HUES6 (cell line): Measurements from ENCODE around the gene RASGRP2.

Experiments
- H3K27ac ChIP-seq: 2 replicates; pipeline ENCODE4 v1.7.0; 2013; ENCODE audit warnings: low read depth, mild to moderate bottlenecking, low read length, inconsistent platforms
- H3K27me3 ChIP-seq: 2 replicates; pipeline ENCODE4 v1.6.1; 2013; ENCODE audit warnings: low read length; ENCODE audit not compliant: control insufficient read depth, insufficient read depth
- H3K36me3 ChIP-seq: 2 replicates; pipeline ENCODE4 v1.6.1; 2013; ENCODE audit warnings: low read length; ENCODE audit not compliant: control insufficient read depth, insufficient read depth
- H3K4me1 ChIP-seq: 2 replicates; pipeline ENCODE4 v1.6.1; 2013; ENCODE audit warnings: low read length; ENCODE audit not compliant: control insufficient read depth, insufficient read depth
- H3K4me3 ChIP-seq: 2 replicates; pipeline ENCODE4 v1.5.1; 2013; ENCODE audit warnings: low read depth, low read length
- H3K9ac ChIP-seq: one replicate; pipeline ENCODE4 v1.6.1; 2013; ENCODE audit warnings: mild to moderate bottlenecking, low read length
- H3K9me3 ChIP-seq: 2 replicates; pipeline ENCODE4 v1.6.1; 2013; ENCODE audit warnings: low read depth, low read length; ENCODE audit not compliant: control insufficient read depth, insufficient read depth

The RASGRP2 gene

GRCh38 chr11:64760759-64761420 is 16.9 kb upstream of the RASGRP2 start:
- H3K27me3 ChIP-seq = no peaks in the 10 kb centered on the region
- H3K4me1 ChIP-seq = peaks cover 62% of the 10 kb centered on the region
- no peak overlapping the region for H3K4me3 ChIP-seq
- no peak overlapping the region for H3K27ac ChIP-seq
- H3K9me3 ChIP-seq = no peaks in the 10 kb centered on the region
- H3K9ac ChIP-seq = no peak overlapping the region
- peaks cover 28% of the 10 kb centered on the region for H3K36me3 ChIP-seq

DNA sequence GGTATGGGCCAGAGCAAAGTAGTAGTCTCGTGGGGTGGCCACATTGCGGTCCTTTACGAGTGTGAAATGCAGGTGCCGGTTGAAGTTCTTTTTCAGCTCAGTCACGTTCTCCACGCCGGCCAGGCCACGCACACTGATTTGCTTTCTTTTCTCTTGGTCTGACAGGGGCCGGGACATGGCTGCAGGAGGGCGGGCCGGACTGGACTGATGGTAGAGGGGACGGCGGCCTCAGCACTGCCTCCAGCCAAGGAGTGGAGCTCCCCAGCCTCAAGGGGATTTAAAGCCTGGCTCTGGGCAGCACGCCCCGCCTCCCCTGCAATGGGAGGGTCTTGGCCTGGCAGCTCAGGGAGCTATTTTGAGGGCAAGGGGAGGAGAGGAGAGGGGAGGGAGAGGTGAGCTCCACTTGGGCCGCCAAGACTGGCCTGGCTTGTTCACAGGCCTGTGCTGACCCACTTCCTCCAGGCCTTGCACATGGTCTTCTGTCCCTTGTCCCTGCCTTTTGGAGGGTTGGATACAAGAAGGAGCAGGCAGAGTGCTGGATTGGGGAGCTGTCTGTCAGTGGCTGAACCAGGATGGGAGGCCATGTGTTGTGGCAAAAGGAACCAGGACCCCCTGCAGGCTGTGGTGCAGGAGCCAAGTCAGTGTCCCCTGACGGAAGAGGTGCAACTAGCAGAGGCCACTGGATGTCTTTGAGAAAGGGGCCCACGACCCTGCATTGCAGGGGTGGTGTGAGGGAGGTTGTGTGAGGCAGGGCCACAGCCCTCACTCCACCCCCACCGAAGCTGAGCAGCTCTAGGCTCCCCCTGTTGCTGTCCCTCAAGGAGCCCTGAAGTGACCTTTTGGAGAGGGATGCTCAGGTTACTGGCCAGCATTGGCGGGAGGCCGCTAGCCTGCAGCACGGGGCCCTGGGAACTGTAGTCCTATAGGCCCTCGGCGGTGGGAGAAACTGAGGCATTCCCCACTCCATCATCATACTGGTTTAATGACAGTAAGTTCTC is 16.1 kb upstream of the RASGRP2 start, which contains the start of gene PYGM:
Gene PYGM (minus strand): TSS at position 253 of the 998 bp plus-strand sequence. CDS start 76 bp downstream, at position 177.
- H3K4me3 ChIP-seq = no peak within 1 kb of the TSS

DNA sequence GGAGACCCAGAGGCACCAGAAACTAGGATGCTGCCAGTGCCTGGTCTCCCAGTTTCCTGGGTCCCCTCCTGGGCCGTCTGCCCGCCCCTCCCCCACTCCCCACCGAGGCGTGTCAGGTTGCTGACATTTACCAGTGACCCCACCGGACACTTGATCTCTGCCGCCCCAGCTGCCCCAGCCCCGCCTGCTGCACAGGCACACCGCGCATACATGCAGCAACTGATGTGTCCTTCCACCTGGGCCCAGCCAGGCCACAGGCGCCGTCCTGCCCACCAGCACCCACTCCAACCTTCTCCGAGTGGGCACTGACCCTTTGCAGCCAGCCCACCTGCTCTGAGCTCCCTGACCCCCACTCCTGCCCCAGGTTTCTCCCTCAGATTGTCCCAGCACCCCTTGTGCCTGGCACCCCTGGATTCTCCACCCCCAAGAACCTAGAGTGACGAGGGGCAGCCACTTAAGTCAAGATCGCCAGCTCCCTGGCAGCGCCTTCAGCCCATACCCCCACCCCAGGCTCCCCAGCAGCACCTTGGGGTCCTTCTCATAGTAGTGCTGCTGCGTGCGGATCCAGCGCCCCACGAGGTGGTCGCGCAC is 15.3 kb upstream of the RASGRP2 start:
- Histone ChIP-seq H3K9me3 (no peaks in the 10 kb centered on the region), H3K9ac (no peak overlapping the region), H3K4me3 (no peak overlapping the region), H3K36me3 (peaks cover 12% of the 10 kb centered on the region), H3K4me1 (peaks cover 52% of the 10 kb centered on the region), H3K27ac (no peak overlapping the region), H3K27me3 (no peaks in the 10 kb centered on the region)

More for the DNA sequence above, 16.1 kb upstream of the RASGRP2 start, which contains the start of gene PYGM:
- H3K9me3 ChIP-seq = no peaks in the 10 kb centered on the region
- peak within 1 kb of the TSS; percentile 34 for H3K9ac ChIP-seq
- peaks cover 56% of the 10 kb centered on the region for H3K4me1 ChIP-seq
- peaks cover 20% of the 10 kb centered on the region for H3K36me3 ChIP-seq
- H3K27ac ChIP-seq = no peak within 1 kb of the TSS
- no peaks in the 10 kb centered on the region for H3K27me3 ChIP-seq

DNA sequence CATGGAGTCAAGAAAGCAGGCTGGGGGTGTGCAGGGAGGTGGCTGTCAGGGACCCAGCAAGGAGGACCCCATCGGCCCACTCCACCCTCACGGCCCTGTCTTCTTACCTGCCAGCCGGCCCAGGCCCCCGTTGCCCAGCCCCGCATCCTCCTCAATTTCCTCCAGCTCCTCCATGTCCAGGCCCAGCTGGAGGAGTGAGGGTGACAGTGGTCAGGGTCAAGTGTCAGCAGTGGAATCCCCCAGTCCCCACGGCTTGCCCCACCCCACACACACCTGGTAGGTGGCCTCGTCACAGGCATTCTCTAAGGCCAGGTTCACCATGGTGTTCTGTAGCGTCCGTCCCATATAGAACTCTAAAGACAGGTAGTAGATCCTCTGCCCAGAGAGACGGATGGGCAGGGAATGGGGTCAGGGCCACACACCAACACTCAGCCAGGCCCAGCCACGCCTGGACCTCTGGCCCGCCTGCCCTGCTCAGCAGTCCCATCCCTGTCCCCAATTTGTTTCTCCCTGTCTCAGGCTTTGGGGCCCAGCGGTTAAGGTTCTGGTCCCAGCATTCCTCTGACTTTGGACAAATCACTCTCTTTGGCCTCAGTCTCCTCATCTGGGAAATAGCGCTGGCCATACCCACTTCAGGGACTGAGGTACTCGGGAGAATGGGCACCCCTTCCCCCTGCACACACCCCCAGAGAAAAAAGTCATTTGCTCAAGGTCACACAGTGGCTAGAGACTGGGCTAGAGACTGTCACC is 14.6 kb upstream of the RASGRP2 start:
- H3K36me3 ChIP-seq = peaks cover 5% of the 10 kb centered on the region; the same call in 1 of the 2 replicates
- no peak overlapping the region for H3K4me3 ChIP-seq
- H3K4me1 ChIP-seq = peaks cover 45% of the 10 kb centered on the region
- H3K27me3 ChIP-seq = no peaks in the 10 kb centered on the region
- H3K9ac ChIP-seq = no peak overlapping the region
- no peaks in the 10 kb centered on the region for H3K9me3 ChIP-seq
- H3K27ac ChIP-seq = no peak overlapping the region

DNA sequence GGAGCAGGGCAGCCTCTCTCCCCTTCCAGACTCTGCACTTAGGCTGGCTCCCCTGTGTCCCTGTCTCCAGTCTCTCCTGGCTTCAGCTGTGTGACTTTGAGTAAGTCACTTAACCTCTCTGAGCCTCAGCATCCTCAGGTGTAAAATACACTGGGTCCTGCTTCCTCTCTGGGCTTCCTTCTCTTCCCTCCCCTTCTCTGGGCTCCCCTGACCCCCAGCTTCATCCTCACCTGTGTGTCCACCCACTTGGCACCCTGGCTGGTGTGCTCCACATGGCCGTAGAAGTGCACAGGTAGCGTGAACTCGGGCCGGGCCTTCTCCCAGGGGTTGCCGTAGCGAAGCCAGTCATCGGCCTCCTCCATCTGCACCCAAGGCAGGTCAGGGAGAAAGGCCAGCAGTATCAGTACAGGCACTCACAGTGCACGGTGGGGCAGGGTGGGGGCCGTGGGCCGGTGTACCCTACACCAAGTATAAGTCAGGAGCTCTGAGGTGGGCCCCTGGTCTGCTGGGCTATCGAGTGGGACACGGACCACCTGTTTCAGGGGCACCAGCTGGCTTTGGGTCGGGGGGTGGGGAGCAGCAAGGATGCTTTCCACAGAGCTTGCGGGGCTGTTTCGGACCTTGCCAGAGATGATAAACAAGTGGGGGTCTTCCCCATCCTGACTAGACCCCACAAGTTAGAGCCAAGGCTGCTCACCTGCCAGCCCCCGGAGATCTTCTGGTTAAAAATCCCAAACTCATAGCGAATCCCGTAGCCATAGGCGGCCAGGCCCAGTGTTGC is 13.8 kb upstream of the RASGRP2 start:
- Histone ChIP-seq H3K9ac (no peak overlapping the region), H3K27me3 (no peaks in the 10 kb centered on the region)

GRCh38 chr11:64755681-64756361 is 11.9 kb upstream of the RASGRP2 start:
- Histone ChIP-seq H3K27ac (no peak overlapping the region), H3K4me1 (peaks cover 21% of the 10 kb centered on the region), H3K36me3 (no peaks in the 10 kb centered on the region), H3K9ac (no peak overlapping the region), H3K27me3 (no peaks in the 10 kb centered on the region), H3K4me3 (no peak overlapping the region), H3K9me3 (no peaks in the 10 kb centered on the region)

More for the DNA sequence above, 13.8 kb upstream of the RASGRP2 start:
- H3K9me3 ChIP-seq = no peaks in the 10 kb centered on the region
- no peak overlapping the region for H3K27ac ChIP-seq
- H3K4me3 ChIP-seq = no peak overlapping the region
- peaks cover 37% of the 10 kb centered on the region for H3K4me1 ChIP-seq
- H3K36me3 ChIP-seq = 0 out of 2 replicates have a peak, but pooled peaks cover under 1% of the 10 kb centered on the region

GRCh38 chr11:64754919-64755662 is 11.1 kb upstream of the RASGRP2 start:
- no peaks in the 10 kb centered on the region for H3K9me3 ChIP-seq
- H3K27me3 ChIP-seq = no peaks in the 10 kb centered on the region
- H3K9ac ChIP-seq = no peak overlapping the region
- H3K27ac ChIP-seq = no peak overlapping the region
- peaks cover 14% of the 10 kb centered on the region for H3K4me1 ChIP-seq
- H3K36me3 ChIP-seq = no peaks in the 10 kb centered on the region
- no peak overlapping the region for H3K4me3 ChIP-seq

- Histone ChIP-seq H3K27ac (no peak overlapping the region), H3K4me1 (peaks cover 6% of the 10 kb centered on the region), H3K9me3 (no peaks in the 10 kb centered on the region), H3K4me3 (no peak overlapping the region), H3K9ac (no peak overlapping the region), H3K36me3 (no peaks in the 10 kb centered on the region), H3K27me3 (no peaks in the 10 kb centered on the region)
Measured at GRCh38 chr11:64754124-64754918, 10.4 kb upstream of the RASGRP2 start.
